Measurements from ENCODE around the gene MED25.

MED25 gene

GRCh38 chr19:49845414-49845813, 27.3 kb downstream of the MED25 start:
- no peak for DNase-seq

GRCh38 chr19:49846408-49846807, 28.3 kb downstream of the MED25 start:
- no peak for DNase-seq

GRCh38 chr19:49847731-49848696, 29.9 kb downstream of the MED25 start:
- no peak for DNase-seq

- no peak for DNase-seq
Measured at GRCh38 chr19:49848938-49849337, 30.8 kb downstream of the MED25 start.

GRCh38 chr19:49849433-49850220, 31.5 kb downstream of the MED25 start:
- DNase-seq, result no peak

- DNase-seq, result no peak
Measured at GRCh38 chr19:49850221-49850486, 32.1 kb downstream of the MED25 start.

GRCh38 chr19:49850487-49851342, 32.6 kb downstream of the MED25 start, which contains the start of gene PTOV1:
Gene PTOV1, plus strand, starts transcription at chr19:49851159.
- DNase-seq, result peak; percentile 86

GRCh38 chr19:49851456-49852259, 33.6 kb downstream of the MED25 start:
- DNase-seq, result no peak

GRCh38 chr19:49852631-49853126, 34.6 kb downstream of the MED25 start:
- no peak for DNase-seq

- no peak for DNase-seq
Measured at GRCh38 chr19:49853852-49854377, 35.8 kb downstream of the MED25 start.

- DNase-seq, result no peak
Measured at GRCh38 chr19:49854378-49855263, 36.5 kb downstream of the MED25 start.

- no peak for DNase-seq
Measured at GRCh38 chr19:49855277-49855675, 37.2 kb downstream of the MED25 start.

GRCh38 chr19:49855676-49856573, 37.8 kb downstream of the MED25 start:
- no peak for DNase-seq

GRCh38 chr19:49856574-49857021, 38.5 kb downstream of the MED25 start:
- DNase-seq, result no peak

- DNase-seq, result no peak
Measured at GRCh38 chr19:49857061-49857837, 39.2 kb downstream of the MED25 start.

GRCh38 chr19:49857838-49858087, 39.7 kb downstream of the MED25 start:
- DNase-seq, result no peak

GRCh38 chr19:49858088-49858985, 40.2 kb downstream of the MED25 start:
- no peak for DNase-seq
